Nephron progenitor cell (in vitro differentiated cells): ENCODE data around the gene CDR2.

Experiments used
- DNase-seq: peaks from one replicate; pipeline ENCODE4 v3.0.0; 2021
- H3K27ac Mint-ChIP-seq: 2 replicates; pipeline ENCODE4 v1.8.0; 2021; ENCODE audit warnings: mild to moderate bottlenecking, moderate library complexity, mixed read lengths
- H3K27me3 Mint-ChIP-seq: 2 replicates; pipeline ENCODE4 v1.8.0; 2021; ENCODE audit warnings: mild to moderate bottlenecking, low read depth, mixed read lengths; ENCODE audit not compliant: poor library complexity
- H3K36me3 Mint-ChIP-seq: 2 replicates; pipeline ENCODE4 v1.8.0; 2021; ENCODE audit warnings: low read depth, mixed read lengths
- H3K4me1 Mint-ChIP-seq: 2 replicates; pipeline ENCODE4 v1.8.0; 2021; ENCODE audit warnings: mixed read lengths
- H3K4me3 Mint-ChIP-seq: 2 replicates; pipeline ENCODE4 v1.8.0; 2021; ENCODE audit warnings: mild to moderate bottlenecking, moderate library complexity, mixed read lengths
- H3K9me3 Mint-ChIP-seq: 2 replicates; pipeline ENCODE4 v1.8.0; 2021; ENCODE audit warnings: mild to moderate bottlenecking, moderate library complexity, mixed read lengths
- CTCF ChIP-seq: fragments of 200-600 bp; sonication (generic); IDR thresholded peaks from 2 replicates; pipeline ENCODE4 v1.5.0; 2021; ENCODE audit warnings: antibody characterized with exemption

Gene CDR2

DNA sequence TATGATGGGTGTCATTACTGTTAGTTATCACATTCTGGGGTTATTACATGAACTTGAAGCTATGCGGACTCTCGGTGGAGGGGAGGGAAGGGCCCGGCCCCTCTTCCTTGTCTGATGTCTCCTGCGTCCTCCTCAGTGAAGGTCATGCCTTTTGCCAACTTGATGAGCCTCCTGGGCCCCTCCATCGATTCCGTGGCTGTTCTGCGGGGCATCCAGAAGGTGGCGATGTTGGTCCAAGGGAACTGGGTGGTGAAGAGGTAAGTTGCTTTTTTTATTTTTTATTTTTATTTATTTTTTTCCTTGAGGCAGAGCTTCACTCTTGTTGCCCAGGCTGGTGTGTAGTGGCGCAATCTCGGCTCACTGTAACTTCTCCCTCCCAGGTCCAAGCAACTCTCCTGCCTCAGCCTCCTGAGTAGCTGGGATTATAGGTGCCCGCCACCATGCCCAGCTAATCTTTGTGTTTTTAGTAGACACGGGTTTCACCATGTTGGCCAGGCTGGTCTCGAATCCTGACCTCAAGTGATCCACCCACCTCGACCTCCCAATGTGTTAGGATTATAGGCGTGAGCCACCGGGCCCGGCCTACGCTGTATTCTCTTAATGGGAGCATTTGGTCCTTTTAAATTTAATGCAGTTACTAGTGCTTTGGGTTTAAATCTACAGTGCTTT, 55.6 kb downstream of the CDR2 start:
- H3K36me3 Mint-ChIP-seq, result peaks cover 28% of the 10 kb centered on the region
- no peaks in the 10 kb centered on the region for H3K9me3 Mint-ChIP-seq
- peak; percentile 30 for DNase-seq
- TF ChIP-seq CTCF, result no peak
- H3K4me3 Mint-ChIP-seq, result no peak overlapping the region
- peaks cover 6% of the 10 kb centered on the region for H3K4me1 Mint-ChIP-seq
- H3K27me3 Mint-ChIP-seq, result no peaks in the 10 kb centered on the region
- H3K27ac Mint-ChIP-seq, result no peak overlapping the region

DNA sequence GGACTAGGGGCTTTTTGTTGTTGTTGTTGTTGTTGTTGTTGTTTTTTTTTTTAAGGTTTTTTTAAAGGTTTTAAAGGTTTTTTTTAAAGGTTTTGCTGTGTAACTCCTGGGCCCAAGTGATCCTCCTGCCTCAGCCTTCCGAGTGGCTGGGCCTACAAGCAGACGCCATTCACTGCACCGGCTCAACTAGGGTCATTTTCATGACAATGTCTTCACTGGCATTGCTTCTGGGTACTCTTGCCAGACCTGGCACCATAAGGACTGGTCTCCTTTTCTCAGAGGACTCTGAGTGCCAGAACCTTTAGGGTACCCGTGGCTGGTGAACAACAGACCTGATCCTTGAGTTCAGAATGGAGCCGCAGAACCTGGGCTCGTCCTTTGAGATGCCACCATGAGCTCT, 56.8 kb downstream of the CDR2 start:
- peaks cover 35% of the 10 kb centered on the region for H3K36me3 Mint-ChIP-seq
- no peaks in the 10 kb centered on the region for H3K9me3 Mint-ChIP-seq

DNA sequence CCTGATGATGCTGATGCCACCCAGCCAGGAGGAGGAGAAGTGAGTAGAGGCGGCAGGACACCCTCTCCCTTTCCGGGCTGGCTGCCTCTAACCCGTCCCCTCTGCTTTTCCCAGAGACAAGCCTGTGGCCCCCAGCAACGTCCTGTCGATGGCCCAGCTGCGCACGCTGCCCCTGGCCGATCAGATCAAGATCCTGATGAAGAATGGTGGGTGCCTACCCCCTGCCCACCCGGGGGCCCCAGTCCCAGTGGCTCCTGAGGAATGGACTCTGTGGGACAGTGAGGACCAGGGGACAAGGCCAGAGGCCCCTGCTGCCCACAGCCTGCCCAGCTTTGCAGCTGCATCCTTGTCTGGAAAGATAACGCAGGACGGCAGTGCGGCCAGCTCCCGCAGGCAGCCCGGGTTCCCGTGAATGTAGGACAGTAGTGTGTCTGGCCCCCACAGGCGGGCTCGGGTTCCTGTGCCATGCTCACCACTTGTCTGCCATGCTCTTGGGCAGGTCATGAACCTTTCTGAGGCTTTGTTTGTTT, 57.4 kb downstream of the CDR2 start:
- TF ChIP-seq CTCF, result no peak
- Mint-ChIP-seq H3K36me3 (peaks cover 36% of the 10 kb centered on the region), H3K4me3 (no peak overlapping the region), H3K4me1 (peaks cover 6% of the 10 kb centered on the region), H3K27ac (peak overlapping the region; percentile 78), H3K9me3 (no peaks in the 10 kb centered on the region), H3K27me3 (no peaks in the 10 kb centered on the region)
- DNase-seq, result no peak

More for the DNA sequence above, 56.8 kb downstream of the CDR2 start:
- H3K4me3 Mint-ChIP-seq, result no peak overlapping the region
- H3K27me3 Mint-ChIP-seq, result no peaks in the 10 kb centered on the region
- no peak for DNase-seq
- no peak for TF ChIP-seq CTCF
- H3K27ac Mint-ChIP-seq, result peak overlapping the region; percentile 78
- H3K4me1 Mint-ChIP-seq, result peaks cover 6% of the 10 kb centered on the region

GRCh38 chr16:22316411-22316811, 58.0 kb downstream of the CDR2 start:
- DNase-seq, result no peak
- Mint-ChIP-seq H3K27ac (no peak overlapping the region), H3K4me3 (no peak overlapping the region), H3K36me3 (peaks cover 42% of the 10 kb centered on the region), H3K9me3 (no peaks in the 10 kb centered on the region), H3K27me3 (no peaks in the 10 kb centered on the region), H3K4me1 (peaks cover 6% of the 10 kb centered on the region)
- TF ChIP-seq CTCF, result no peak

DNA sequence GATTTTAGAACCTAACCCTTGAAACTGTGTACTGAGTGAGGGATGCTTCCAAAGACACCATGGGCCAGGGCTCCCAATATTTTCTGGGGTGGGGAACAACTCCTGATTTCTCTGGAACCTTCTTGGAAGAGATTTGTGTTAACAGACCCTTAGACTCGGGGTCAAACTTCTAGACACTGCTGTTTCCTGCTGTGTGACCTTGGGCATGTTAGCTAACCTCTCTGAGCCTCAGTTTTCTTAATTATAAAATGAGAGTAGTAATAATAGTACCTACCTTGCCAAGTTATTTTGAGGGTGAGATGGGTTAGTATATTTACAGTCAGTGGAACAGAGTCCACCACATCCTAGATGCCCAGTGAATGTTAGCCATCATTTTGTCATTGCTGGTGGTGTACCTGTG, 58.4 kb downstream of the CDR2 start:
- Mint-ChIP-seq H3K9me3 (no peaks in the 10 kb centered on the region), H3K4me1 (peaks cover 6% of the 10 kb centered on the region), H3K36me3 (peaks cover 42% of the 10 kb centered on the region), H3K27me3 (no peaks in the 10 kb centered on the region), H3K4me3 (no peak overlapping the region), H3K27ac (no peak overlapping the region)
- no peak for TF ChIP-seq CTCF
- DNase-seq, result no peak
